Mesenchymal stem cell (in vitro differentiated cells and primary cell): ENCODE data around the gene STUM.
A peak's percentile ranks its signal among the peaks of the same experiment; 100 is the strongest.

Experiments used
- DNase-seq: peaks from one replicate; pipeline ENCODE4 v3.0.0-alpha.2; 2013
- H2AFZ ChIP-seq: one replicate; pipeline ENCODE4 v1.6.1; 2013; ENCODE audit warnings: low read depth, mild to moderate bottlenecking, control low read depth, inconsistent platforms, low read length, moderate library complexity
- H2AK5ac ChIP-seq: 2 replicates; pipeline ENCODE4 v1.6.1; 2013; ENCODE audit warnings: low read length, moderate library complexity, mild to moderate bottlenecking, inconsistent platforms; ENCODE audit not compliant: severe bottlenecking
- H2BK120ac ChIP-seq: one replicate; pipeline ENCODE4 v1.6.1; 2013; ENCODE audit warnings: low read depth, mild to moderate bottlenecking, inconsistent platforms, low read length, moderate library complexity
- H2BK12ac ChIP-seq, 2 experiments: one replicate each; pipeline ENCODE4 v1.6.1; 2013; ENCODE audit warnings: inconsistent platforms in 2 of 2, low read length in 2 of 2, mild to moderate bottlenecking in 2 of 2, moderate library complexity in 2 of 2, control low read depth in 1 of 2
- H2BK15ac ChIP-seq: one replicate; pipeline ENCODE4 v1.6.1; 2013; ENCODE audit warnings: mild to moderate bottlenecking, low read depth, inconsistent platforms; ENCODE audit not compliant: poor library complexity, severe bottlenecking
- H2BK5ac ChIP-seq: 2 replicates; pipeline ENCODE4 v1.6.1; 2013; ENCODE audit warnings: low read depth, mild to moderate bottlenecking, low read length, control low read depth, inconsistent platforms; ENCODE audit not compliant: poor library complexity, severe bottlenecking
- H3K14ac ChIP-seq, 2 experiments: one replicate each; pipeline ENCODE4 v1.6.1; 2013; ENCODE audit warnings: inconsistent platforms in 2 of 2, low read length in 2 of 2, control low read depth in 1 of 2, mild to moderate bottlenecking in 1 of 2, moderate library complexity in 1 of 2
- H3K18ac ChIP-seq, 2 experiments: one replicate each; pipeline ENCODE4 v1.6.1; 2013; ENCODE audit warnings: inconsistent platforms in 2 of 2, low read length in 2 of 2, control low read depth in 1 of 2, low read depth in 1 of 2, mild to moderate bottlenecking in 1 of 2
- H3K23ac ChIP-seq, 2 experiments: one replicate each; pipeline ENCODE4 v1.6.1; 2013; ENCODE audit warnings: inconsistent platforms in 2 of 2, low read length in 2 of 2, mild to moderate bottlenecking in 2 of 2, moderate library complexity in 2 of 2, control low read depth in 1 of 2
- H3K27ac ChIP-seq: 2 replicates; pipeline ENCODE4 v1.5.1; 2013; ENCODE audit warnings: mild to moderate bottlenecking, moderate library complexity, low read length, control low read depth, inconsistent platforms; ENCODE audit not compliant: poor library complexity, severe bottlenecking
- H3K27me3 ChIP-seq, 2 experiments: 2 replicates each; pipeline versions ENCODE4 v1.6.1 to v1.7.0; 2013; ENCODE audit warnings: low read length in 2 of 2, mild to moderate bottlenecking in 2 of 2, moderate library complexity in 2 of 2, control low read depth in 1 of 2, inconsistent platforms in 1 of 2; ENCODE audit not compliant: control insufficient read depth in 1 of 2, insufficient read depth in 1 of 2
- H3K36me3 ChIP-seq, 2 experiments: 2 replicates each; pipeline versions ENCODE4 v1.6.1 to v1.7.0; 2013; ENCODE audit warnings: low read length in 2 of 2, control low read depth in 1 of 2, inconsistent platforms in 1 of 2, low read depth in 1 of 2, mild to moderate bottlenecking in 1 of 2; ENCODE audit not compliant: insufficient read depth in 2 of 2, control insufficient read depth in 1 of 2
- H3K4ac ChIP-seq, 2 experiments: one replicate each; pipeline ENCODE4 v1.6.1; 2013; ENCODE audit warnings: inconsistent platforms in 2 of 2, low read length in 2 of 2, mild to moderate bottlenecking in 2 of 2, moderate library complexity in 2 of 2, control low read depth in 1 of 2, low read depth in 1 of 2
- H3K4me1 ChIP-seq: 2 replicates; pipeline ENCODE4 v1.6.1; 2013; ENCODE audit warnings: low read depth, low read length, control low read depth; ENCODE audit not compliant: control insufficient read depth, insufficient read depth
- H3K4me2 ChIP-seq: 2 replicates; pipeline ENCODE4 v1.6.1; 2013; ENCODE audit warnings: low read length, mild to moderate bottlenecking, inconsistent platforms; ENCODE audit not compliant: poor library complexity, severe bottlenecking
- H3K4me3 ChIP-seq, 2 experiments: 2 replicates each; pipeline versions ENCODE4 v1.5.1 to v1.7.0; 2013; ENCODE audit warnings: low read length in 2 of 2, mild to moderate bottlenecking in 2 of 2, control low read depth in 1 of 2, low read depth in 1 of 2; ENCODE audit not compliant: insufficient read depth in 1 of 2
- H3K79me1 ChIP-seq: replicated peaks from 2 replicates; pipeline ENCODE4 v1.6.1; 2013; ENCODE audit warnings: mild to moderate bottlenecking, control low read depth, low read length, inconsistent platforms; ENCODE audit not compliant: poor library complexity, severe bottlenecking
- H3K9ac ChIP-seq: 2 replicates; pipeline ENCODE4 v1.7.0; 2013; ENCODE audit warnings: mild to moderate bottlenecking, low read length, moderate library complexity
- H3K9me3 ChIP-seq: 2 replicates; pipeline ENCODE4 v1.7.0; 2013; ENCODE audit warnings: mild to moderate bottlenecking, low read length; ENCODE audit not compliant: control insufficient read depth
- H4K8ac ChIP-seq: one replicate; pipeline ENCODE4 v1.6.1; 2013; ENCODE audit warnings: inconsistent platforms, mild to moderate bottlenecking, low read length, moderate library complexity
- H4K91ac ChIP-seq: one replicate; pipeline ENCODE4 v1.6.1; 2013; ENCODE audit warnings: mild to moderate bottlenecking, low read length, inconsistent platforms
- WGBS: methylation state at CpG from one replicate; pipeline ENCODE4 v1.1.7; 2013; ENCODE audit warnings: mixed read lengths; 5-methylcytosine and 5-hydroxymethylcytosine counted together

STUM gene

DNA sequence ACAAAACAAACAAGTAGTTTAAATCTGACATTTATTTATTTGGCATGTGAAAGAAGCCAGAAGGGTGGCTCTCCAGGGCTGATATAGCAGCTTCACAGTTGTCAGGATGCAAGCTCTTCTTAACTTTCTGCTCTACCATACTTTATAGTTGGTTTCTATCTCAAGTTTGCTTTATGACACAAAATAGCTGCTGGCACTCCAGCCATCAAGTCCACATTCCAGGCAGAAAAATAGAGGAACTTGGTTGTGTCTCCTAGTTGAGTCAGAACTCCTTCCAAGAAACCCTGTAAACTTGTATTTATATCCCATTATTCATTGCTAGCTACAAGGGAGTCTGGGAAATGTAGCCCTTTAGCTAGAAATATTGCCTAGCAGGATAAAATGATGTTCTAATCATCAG lies 24.0 kb upstream of the STUM start:
- no peaks in the 10 kb centered on the region for H3K4me1 ChIP-seq
- no peak overlapping the region for H3K4me2 ChIP-seq
- H2BK15ac ChIP-seq = no peak overlapping the region
- H3K9me3 ChIP-seq = peaks cover 14% of the 10 kb centered on the region
- H2AK5ac ChIP-seq = no peak overlapping the region
- H3K27ac ChIP-seq = no peak overlapping the region
- no peak overlapping the region for H3K4ac ChIP-seq
- H3K9ac ChIP-seq = no peak overlapping the region
- no peak overlapping the region for H2AFZ ChIP-seq
- H2BK5ac ChIP-seq = no peak overlapping the region
- H3K4me3 ChIP-seq = no peak overlapping the region
- H3K36me3 ChIP-seq = no peaks in the 10 kb centered on the region
- no peaks in the 10 kb centered on the region for H3K79me1 ChIP-seq
- no peak overlapping the region for H4K8ac ChIP-seq
- no peak overlapping the region for H3K23ac ChIP-seq
- no peak overlapping the region for H2BK12ac ChIP-seq
- H3K18ac ChIP-seq = no peak overlapping the region
- DNase-seq = no peak
- H3K14ac ChIP-seq = no peak overlapping the region
- peaks cover 29 to 46% of the 10 kb centered on the region in 2 experiments for H3K27me3 ChIP-seq
- H2BK120ac ChIP-seq = no peak overlapping the region
- no peak overlapping the region for H4K91ac ChIP-seq

DNA sequence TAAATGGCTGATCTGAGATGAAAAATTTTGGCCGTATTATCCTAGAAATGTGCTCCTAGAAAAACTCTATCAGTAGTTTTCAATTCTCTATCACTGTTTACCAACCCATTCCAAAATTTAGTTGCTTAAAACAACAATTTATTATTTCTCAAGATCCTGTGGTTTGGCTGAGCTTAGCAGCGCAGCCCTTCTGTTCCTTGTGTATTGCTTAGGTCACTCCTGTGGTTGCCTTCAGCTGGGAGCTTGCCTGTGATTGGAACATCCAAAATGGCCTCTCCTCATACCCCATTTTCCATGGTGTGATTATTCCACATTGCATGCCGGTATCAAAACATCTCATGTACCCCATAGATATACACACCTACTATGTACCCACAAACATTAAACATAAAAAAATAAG lies 22.8 kb upstream of the STUM start:
- H3K4me2 ChIP-seq = no peak overlapping the region
- 92% methylated on average over 3 of the region's 3 CpGs for WGBS
- H3K27ac ChIP-seq = no peak overlapping the region
- no peak overlapping the region for H3K14ac ChIP-seq
- no peaks in the 10 kb centered on the region for H3K79me1 ChIP-seq
- H3K36me3 ChIP-seq = no peaks in the 10 kb centered on the region
- H2BK5ac ChIP-seq = no peak overlapping the region
- no peak overlapping the region for H2AK5ac ChIP-seq
- no peak overlapping the region for H2AFZ ChIP-seq
- no peak overlapping the region for H3K4ac ChIP-seq
- no peak overlapping the region for H3K4me3 ChIP-seq
- H3K4me1 ChIP-seq = no peaks in the 10 kb centered on the region
- H3K9ac ChIP-seq = no peak overlapping the region
- H3K23ac ChIP-seq = no peak overlapping the region
- no peak overlapping the region for H2BK120ac ChIP-seq
- H2BK15ac ChIP-seq = no peak overlapping the region
- no peak overlapping the region for H4K91ac ChIP-seq
- no peak overlapping the region for H4K8ac ChIP-seq
- peaks cover 33 to 35% of the 10 kb centered on the region in 2 experiments for H3K27me3 ChIP-seq
- H2BK12ac ChIP-seq = no peak overlapping the region
- no peak for DNase-seq
- peaks cover 14% of the 10 kb centered on the region for H3K9me3 ChIP-seq
- H3K18ac ChIP-seq = no peak overlapping the region

DNA sequence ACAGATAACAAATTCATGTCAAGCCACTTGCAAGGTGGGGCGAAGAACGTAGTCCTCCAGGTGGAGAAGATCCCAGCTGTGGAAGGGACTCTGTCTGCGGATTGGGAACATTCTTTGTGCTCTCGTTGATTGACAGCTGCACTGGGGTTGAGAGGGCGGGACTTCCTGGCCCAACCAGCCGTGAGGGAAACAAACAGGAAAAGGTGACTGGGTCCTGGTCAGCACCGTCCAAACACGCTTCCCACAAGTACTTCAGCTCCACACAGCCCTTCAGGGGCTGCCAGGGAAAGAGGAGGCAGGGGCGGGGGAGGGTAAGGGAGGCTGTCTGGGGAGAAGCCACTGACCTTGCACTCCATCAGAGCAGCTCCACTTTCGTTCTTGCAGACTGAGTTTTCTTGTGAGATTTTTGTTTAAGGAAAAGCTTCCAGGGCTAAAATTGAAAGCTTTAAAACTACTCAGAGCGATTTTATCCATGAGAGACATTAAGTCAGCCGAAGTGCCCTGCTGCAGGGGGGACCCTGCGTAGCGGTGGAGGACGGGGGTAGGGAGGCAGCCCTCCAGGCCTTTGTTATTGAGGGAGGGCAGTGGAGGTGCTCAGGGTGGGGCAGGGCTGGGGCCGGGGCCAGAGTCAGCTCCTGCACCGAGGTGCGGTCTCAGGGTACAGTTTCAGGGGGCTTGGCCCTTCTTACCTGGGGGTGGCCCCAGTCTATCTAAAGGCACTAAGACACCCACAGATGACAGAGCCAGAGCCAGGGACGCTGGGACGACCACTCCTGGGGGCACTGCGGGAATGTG lies 21.6 kb upstream of the STUM start:
- Histone ChIP-seq H3K4ac (no peak overlapping the region), H3K14ac (no peak overlapping the region), H2AK5ac (no peak overlapping the region), H2BK120ac (no peak overlapping the region), H3K4me1 (no peaks in the 10 kb centered on the region), H3K79me1 (no peaks in the 10 kb centered on the region), H3K9me3 (peaks cover 14% of the 10 kb centered on the region), H2BK15ac (no peak overlapping the region), H4K91ac (no peak overlapping the region), H3K23ac (no peak overlapping the region), H3K27me3 (peaks cover 36 to 38% of the 10 kb centered on the region in 2 experiments), H3K9ac (no peak overlapping the region), H4K8ac (peak overlapping the region; percentile 57), H3K27ac (no peak overlapping the region), H3K4me3 (no peak overlapping the region), H3K18ac (no peak overlapping the region), H2AFZ (peak overlapping the region; percentile 64), H2BK5ac (no peak overlapping the region), H3K4me2 (no peak overlapping the region), H3K36me3 (no peaks in the 10 kb centered on the region), H2BK12ac (no peak overlapping the region)
- peak; percentile 18 for DNase-seq
- 80% methylated on average over 19 of the region's 21 CpGs for WGBS

DNA sequence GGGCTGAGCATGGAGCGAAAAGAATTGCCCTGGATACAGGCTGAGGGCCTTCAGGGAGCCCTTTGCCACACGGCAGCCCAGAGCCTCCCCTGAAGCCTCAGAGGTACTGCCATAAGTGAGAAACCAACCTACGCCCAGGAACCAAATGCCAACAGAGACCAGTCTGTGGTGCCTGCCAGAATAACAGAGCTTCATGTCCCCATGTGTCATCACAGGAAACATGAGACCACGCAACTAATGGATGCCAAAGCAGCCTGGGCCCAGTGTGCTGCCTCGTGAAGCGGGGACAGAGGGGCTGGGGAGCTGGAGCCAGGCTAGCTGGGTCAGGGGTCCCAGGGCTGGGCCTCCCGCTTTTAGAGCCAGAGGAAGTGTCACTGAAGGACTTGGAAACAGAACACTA lies 18.7 kb upstream of the STUM start:
- no peak overlapping the region for H2BK12ac ChIP-seq
- no peak overlapping the region for H2BK5ac ChIP-seq
- H3K36me3 ChIP-seq = no peaks in the 10 kb centered on the region
- WGBS = 89% methylated on average over 7 of the region's 7 CpGs
- no peak overlapping the region for H3K4me2 ChIP-seq
- no peak overlapping the region for H3K4me3 ChIP-seq
- no peak overlapping the region for H3K23ac ChIP-seq
- no peak overlapping the region for H3K18ac ChIP-seq
- H3K4me1 ChIP-seq = no peaks in the 10 kb centered on the region
- no peak overlapping the region for H2AK5ac ChIP-seq
- H4K8ac ChIP-seq = no peak overlapping the region
- H2BK15ac ChIP-seq = no peak overlapping the region
- H3K27me3 ChIP-seq = peaks cover 34 to 36% of the 10 kb centered on the region in 2 experiments
- H4K91ac ChIP-seq = no peak overlapping the region
- no peak for DNase-seq
- H3K4ac ChIP-seq = no peak overlapping the region
- H3K14ac ChIP-seq = no peak overlapping the region
- no peaks in the 10 kb centered on the region for H3K79me1 ChIP-seq
- H2BK120ac ChIP-seq = no peak overlapping the region
- H2AFZ ChIP-seq = no peak overlapping the region
- H3K9ac ChIP-seq = no peak overlapping the region
- H3K9me3 ChIP-seq = no peaks in the 10 kb centered on the region
- no peak overlapping the region for H3K27ac ChIP-seq
